Rectal smooth muscle tissue (tissue), 1 donor: ENCODE measurements around the gene ANO2.
"Not testable (repeated sequence)": the region's sequence is repeated elsewhere in the genome, so short reads cannot be mapped to it uniquely, and the experiment has no call there.

Experiments used
- H3K27ac ChIP-seq: one replicate; pipeline ENCODE4 v1.7.0; 2013; ENCODE audit warnings: low read depth, low read length, inconsistent platforms
- H3K27me3 ChIP-seq: one replicate; pipeline ENCODE4 v1.7.0; 2013; ENCODE audit warnings: low read length; ENCODE audit not compliant: control insufficient read depth, insufficient read depth
- H3K36me3 ChIP-seq: one replicate; pipeline ENCODE4 v1.7.0; 2013; ENCODE audit warnings: low read length; ENCODE audit not compliant: control insufficient read depth, insufficient read depth
- H3K4me1 ChIP-seq: one replicate; pipeline ENCODE4 v1.7.0; 2013; ENCODE audit warnings: low read length; ENCODE audit not compliant: control insufficient read depth, insufficient read depth
- H3K4me3 ChIP-seq: one replicate; pipeline ENCODE4 v1.7.0; 2013; ENCODE audit warnings: low read length
- H3K9ac ChIP-seq: one replicate; pipeline ENCODE4 v1.7.0; 2013; ENCODE audit warnings: low read length

Gene ANO2

DNA sequence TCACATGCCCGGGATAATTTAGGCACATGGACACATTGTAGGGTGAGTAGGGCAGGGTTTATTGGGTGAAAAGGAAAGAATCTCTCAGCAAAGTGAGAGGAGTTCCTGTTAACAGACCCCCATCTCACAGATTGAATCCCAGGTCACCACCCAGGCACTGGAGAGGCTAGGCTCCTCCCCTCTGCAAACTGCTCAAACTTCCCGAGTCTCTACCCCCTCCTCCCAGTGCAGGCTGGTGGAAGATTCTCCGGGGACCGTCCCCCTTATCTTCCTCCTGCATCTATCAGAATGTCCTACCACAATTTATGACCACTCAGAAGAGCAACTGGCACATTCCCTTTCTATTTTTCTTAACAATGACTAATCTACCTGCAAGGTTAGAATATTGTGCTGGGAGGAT is 387.2 kb downstream of the ANO2 start:
- no peaks in the 10 kb centered on the region for H3K36me3 ChIP-seq
- no peak overlapping the region for H3K4me3 ChIP-seq
- no peak overlapping the region for H3K27ac ChIP-seq
- no peaks in the 10 kb centered on the region for H3K27me3 ChIP-seq
- no peaks in the 10 kb centered on the region for H3K4me1 ChIP-seq
- no peak overlapping the region for H3K9ac ChIP-seq

- H3K4me3 ChIP-seq: no peak overlapping the region
- no peaks in the 10 kb centered on the region for H3K36me3 ChIP-seq
- H3K4me1 ChIP-seq: no peaks in the 10 kb centered on the region
- no peak overlapping the region for H3K9ac ChIP-seq
- no peak overlapping the region for H3K27ac ChIP-seq
- H3K27me3 ChIP-seq: no peaks in the 10 kb centered on the region
Observed at GRCh38 chr12:5556946-5557673, 387.9 kb downstream of the ANO2 start.

- Histone ChIP-seq H3K9ac (no peak overlapping the region), H3K4me1 (no peaks in the 10 kb centered on the region), H3K27ac (no peak overlapping the region), H3K36me3 (no peaks in the 10 kb centered on the region), H3K4me3 (no peak overlapping the region), H3K27me3 (no peaks in the 10 kb centered on the region)
Observed at GRCh38 chr12:5556033-5556614, 388.9 kb downstream of the ANO2 start.

DNA sequence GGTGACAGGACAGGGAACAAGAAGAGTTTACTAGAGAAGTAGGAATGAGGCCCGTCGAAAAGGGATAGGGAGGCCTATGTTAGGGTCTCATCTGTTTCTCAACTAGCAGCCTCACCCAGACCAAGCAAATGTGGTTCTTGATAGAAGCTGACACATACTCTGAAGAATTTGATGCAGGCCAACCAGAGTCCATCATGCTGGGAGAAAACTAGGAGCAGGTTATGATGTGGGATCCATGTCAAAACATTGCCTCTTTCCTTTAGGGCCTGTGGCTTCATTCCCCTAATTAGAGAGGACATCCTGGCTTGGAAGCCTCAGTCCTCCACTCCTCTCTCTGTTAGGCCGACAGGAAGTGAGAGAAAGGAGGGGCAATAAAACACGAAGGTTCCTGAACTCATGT is 390.3 kb downstream of the ANO2 start:
- Histone ChIP-seq H3K36me3 (no peaks in the 10 kb centered on the region), H3K27ac (no peak overlapping the region), H3K4me1 (no peaks in the 10 kb centered on the region), H3K4me3 (no peak overlapping the region), H3K27me3 (no peaks in the 10 kb centered on the region), H3K9ac (no peak overlapping the region)

DNA sequence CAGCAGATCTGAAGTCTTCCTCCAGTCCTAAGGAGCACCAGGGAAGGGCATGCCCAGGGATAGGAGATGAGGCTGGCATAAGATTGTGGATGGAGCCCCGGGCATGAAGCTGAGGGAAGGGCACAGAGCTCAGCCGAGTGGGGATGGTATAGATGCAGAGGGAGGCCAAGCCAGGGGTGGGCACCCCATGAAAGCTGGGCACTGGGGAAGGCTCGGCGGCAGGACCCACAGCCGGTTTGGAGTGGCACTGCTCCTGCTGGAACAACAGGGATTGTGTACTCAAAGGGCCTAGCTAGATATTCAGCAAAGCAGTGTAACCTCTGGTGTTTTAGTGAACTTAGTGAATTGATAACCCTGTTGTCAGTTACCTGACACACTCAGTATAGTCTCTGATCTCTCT is 396.0 kb downstream of the ANO2 start:
- no peaks in the 10 kb centered on the region for H3K4me1 ChIP-seq
- H3K27me3 ChIP-seq: no peaks in the 10 kb centered on the region
- H3K27ac ChIP-seq: no peak overlapping the region
- no peak overlapping the region for H3K9ac ChIP-seq
- no peaks in the 10 kb centered on the region for H3K36me3 ChIP-seq
- no peak overlapping the region for H3K4me3 ChIP-seq

DNA sequence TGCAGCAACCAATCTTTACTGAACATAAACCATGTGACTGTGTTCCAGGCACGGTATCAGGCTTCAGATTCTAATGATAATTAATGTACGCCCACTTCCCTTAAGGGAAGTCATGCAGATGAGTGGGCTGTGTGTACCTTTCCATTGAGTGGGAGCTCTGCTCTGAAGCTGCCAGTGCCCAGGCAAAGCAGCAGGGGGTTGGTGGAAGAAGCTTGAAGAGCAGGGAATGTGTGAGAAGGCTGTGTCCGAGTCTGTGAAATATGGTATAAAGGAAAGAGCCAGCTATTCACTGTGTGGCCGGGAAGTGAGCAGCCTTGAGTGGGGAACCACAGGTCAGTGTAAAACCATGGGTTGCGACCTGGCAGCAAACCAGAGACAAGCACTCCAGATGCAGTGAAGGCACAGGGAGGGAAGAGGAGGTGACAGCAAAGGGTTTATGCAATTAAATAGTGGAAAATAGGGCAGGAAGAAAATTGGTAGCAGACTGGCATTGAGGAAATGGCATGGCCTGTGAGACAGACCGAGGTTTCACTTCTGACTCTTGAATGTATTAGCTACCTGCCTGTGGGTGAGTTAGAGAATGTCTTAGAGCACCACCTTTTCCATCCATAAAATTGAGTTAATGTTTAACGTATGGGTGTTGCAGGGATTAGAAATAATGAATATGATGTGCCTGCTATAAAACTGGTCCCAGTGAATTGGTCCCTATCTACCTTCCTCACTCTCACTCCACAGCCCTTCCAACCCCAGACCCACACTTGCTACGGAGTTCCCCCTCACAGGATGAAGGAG is 396.7 kb downstream of the ANO2 start:
- H3K27ac ChIP-seq: no peak overlapping the region
- no peak overlapping the region for H3K9ac ChIP-seq
- H3K36me3 ChIP-seq: no peaks in the 10 kb centered on the region
- no peaks in the 10 kb centered on the region for H3K27me3 ChIP-seq
- H3K4me1 ChIP-seq: no peaks in the 10 kb centered on the region
- no peak overlapping the region for H3K4me3 ChIP-seq

DNA sequence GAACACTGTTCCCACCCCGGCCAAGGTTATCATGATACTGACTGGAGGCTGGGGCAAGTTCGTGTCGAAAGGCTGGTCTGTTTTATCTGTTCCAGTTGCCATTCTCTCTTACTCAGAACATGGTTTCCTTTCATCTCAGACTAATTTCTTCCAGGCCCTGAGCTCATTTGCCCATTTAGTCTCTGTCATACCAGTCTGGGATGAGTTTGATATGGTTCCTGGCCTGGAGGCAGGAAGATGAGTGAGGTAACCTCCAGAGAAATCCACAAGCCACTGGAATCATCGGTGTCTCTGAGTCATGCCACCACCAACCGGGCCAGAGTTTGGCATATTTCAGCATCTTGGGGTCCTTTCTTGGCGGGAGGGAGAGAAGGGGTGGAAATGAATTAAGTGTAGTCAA is 398.4 kb downstream of the ANO2 start:
- no peaks in the 10 kb centered on the region for H3K4me1 ChIP-seq
- no peak overlapping the region for H3K27ac ChIP-seq
- no peaks in the 10 kb centered on the region for H3K27me3 ChIP-seq
- no peak overlapping the region for H3K9ac ChIP-seq
- H3K36me3 ChIP-seq: no peaks in the 10 kb centered on the region
- no peak overlapping the region for H3K4me3 ChIP-seq

DNA sequence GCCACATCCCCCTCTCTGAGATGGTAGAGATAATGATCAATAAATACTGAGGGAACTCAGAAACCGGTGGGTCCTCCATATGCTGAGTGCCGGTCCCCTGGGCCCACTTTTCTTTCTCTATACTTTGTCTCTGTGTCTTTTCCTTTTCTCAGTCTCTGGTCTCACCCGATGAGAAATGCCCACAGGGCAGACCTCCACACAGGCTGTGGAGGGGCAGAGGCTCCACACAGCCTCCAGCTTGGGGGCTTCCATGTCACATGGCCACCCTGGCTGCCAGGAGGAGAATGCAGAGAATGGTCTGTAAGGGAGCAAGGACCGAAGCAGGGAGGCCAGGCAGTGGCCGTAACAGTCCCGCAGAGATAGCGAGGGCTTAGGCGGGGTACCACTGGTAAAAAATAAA is 407.3 kb downstream of the ANO2 start:
- Histone ChIP-seq H3K27ac (no peak overlapping the region), H3K4me1 (no peaks in the 10 kb centered on the region), H3K4me3 (no peak overlapping the region), H3K9ac (no peak overlapping the region), H3K36me3 (no peaks in the 10 kb centered on the region), H3K27me3 (no peaks in the 10 kb centered on the region)

DNA sequence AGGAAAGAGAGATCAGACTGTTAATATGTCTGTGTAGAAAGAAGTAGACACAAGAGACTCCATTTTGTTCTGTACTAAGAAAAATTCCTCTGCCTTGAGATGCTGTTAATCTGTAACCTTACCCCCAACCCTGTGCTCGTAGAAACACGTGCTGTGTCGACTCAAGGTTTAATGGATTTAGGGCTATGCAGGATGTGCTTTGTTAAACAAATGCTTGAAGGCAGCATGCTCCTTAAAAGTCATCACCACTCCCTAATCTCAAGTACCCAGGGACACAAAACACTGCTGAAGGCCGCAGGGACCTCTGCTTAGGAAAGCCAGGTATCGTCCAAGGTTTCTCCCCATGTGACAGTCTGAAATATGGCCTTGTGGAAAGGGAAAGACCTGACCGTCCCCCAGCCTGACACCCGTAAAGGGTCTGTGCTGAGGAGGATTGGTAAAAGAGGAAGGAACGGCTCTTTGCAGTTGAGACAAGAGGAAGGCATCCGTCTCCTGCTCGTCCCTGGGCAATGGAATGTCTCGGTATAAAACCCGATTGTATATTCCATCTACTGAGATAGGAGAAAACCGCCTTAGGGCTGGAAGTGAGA is 407.9 kb downstream of the ANO2 start:
- H3K9ac ChIP-seq, H3K36me3 ChIP-seq, H3K27ac ChIP-seq, H3K4me3 ChIP-seq, H3K4me1 ChIP-seq, H3K27me3 ChIP-seq: not testable (repeated sequence)

GRCh38 chr12:5535541-5535940 is 409.5 kb downstream of the ANO2 start:
- no peak overlapping the region for H3K4me3 ChIP-seq
- no peak overlapping the region for H3K9ac ChIP-seq
- no peaks in the 10 kb centered on the region for H3K36me3 ChIP-seq
- H3K4me1 ChIP-seq: no peaks in the 10 kb centered on the region
- no peak overlapping the region for H3K27ac ChIP-seq
- H3K27me3 ChIP-seq: no peaks in the 10 kb centered on the region

DNA sequence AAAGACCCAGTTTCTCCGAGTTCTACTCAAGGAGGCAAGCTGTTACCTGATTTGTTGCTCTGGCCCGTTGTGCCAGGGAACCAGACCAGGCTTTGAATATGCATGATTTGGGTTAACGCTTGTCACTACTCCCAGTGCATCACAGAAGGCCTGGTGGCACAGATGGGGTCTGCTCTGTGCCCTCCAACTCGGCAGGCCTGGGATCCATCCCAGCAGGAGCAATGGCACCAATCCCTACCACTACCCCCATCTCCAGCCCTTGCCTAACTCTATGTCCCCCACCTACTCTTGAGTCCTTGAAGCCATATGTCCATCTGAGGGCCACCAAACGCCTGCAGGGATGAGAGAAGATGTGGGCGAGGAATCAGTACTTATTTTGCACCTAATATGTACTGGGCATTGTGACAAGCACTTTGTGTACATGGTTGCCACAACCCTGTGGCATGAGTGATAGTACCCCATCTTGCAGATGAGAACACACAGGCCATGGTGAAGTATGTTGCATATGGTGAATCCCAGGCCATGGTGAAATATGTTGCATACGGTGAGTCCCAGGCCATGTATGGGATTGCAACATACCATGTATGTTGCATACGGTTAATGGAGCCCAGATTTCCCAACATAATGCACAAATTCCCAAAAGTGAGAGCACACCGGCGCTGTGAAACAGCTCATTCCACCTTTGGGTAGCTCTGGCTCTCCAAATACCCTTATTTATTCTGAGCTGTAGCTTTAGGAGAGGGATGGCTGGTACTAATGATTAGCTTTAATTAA is 410.4 kb downstream of the ANO2 start:
- no peak overlapping the region for H3K27ac ChIP-seq
- H3K4me1 ChIP-seq: no peaks in the 10 kb centered on the region
- H3K9ac ChIP-seq: no peak overlapping the region
- no peaks in the 10 kb centered on the region for H3K27me3 ChIP-seq
- H3K4me3 ChIP-seq: no peak overlapping the region
- no peaks in the 10 kb centered on the region for H3K36me3 ChIP-seq

DNA sequence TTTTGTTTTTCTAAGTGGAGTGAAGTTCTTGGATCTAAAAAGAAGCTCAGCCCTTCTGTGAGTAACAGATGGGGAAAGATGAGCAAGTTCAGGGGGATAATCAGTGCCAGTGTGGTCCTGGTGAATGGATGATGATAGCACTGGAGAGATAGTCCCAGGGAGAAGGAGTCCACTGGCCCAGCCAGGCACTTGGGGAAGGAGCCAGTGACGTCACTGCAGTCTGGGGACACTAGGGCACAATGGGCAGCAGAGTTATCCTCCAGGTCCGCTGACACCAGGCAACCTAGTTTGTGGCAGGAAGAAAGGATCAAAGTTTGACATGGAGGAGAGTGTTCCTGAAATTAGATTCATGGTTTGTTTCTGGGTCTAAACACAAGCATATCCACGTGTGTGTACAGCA is 411.7 kb downstream of the ANO2 start:
- Histone ChIP-seq H3K27me3 (no peaks in the 10 kb centered on the region), H3K4me3 (no peak overlapping the region), H3K4me1 (no peaks in the 10 kb centered on the region), H3K27ac (no peak overlapping the region), H3K36me3 (no peaks in the 10 kb centered on the region), H3K9ac (no peak overlapping the region)
